Natural killer cell (primary cell): Measurements from ENCODE around the gene GALNT9. TPM values are rescaled to one million over a fixed set of nuclear protein-coding genes. Genes with fewer than 3 reads are reported as not detected.

Experiments
- ATAC-seq, 3 donors: fragments of 150-1000 bp in 2 of 3; fragments of 200-7000 bp in 1 of 3; cut with Tn5 transposase; 1 replicate in 1 of 3; 2 replicates in 2 of 3; pipeline ENCODE4 v1.10.0; 2021; ENCODE audit warnings: mild to moderate bottlenecking in 2 of 3, moderate library complexity in 2 of 3
- DNase-seq, 2 donors: peaks; one replicate each; pipeline versions ENCODE4 v3.0.0 to v3.0.0-alpha.2; 2013 to 2021; ENCODE audit warnings: mixed read lengths in 1 of 2
- H3K27ac ChIP-seq: one replicate; pipeline ENCODE4 v1.5.1; 2013; ENCODE audit warnings: mild to moderate bottlenecking, low read length
- H3K27me3 ChIP-seq: one replicate; pipeline ENCODE4 v1.6.1; 2013; ENCODE audit warnings: low read length; ENCODE audit not compliant: control insufficient read depth, insufficient read depth
- H3K36me3 ChIP-seq: one replicate; pipeline ENCODE4 v1.6.1; 2013; ENCODE audit warnings: low read length; ENCODE audit not compliant: control insufficient read depth, insufficient read depth
- H3K4me1 ChIP-seq: one replicate; pipeline ENCODE4 v1.6.1; 2013; ENCODE audit warnings: low read length; ENCODE audit not compliant: control insufficient read depth, insufficient read depth
- H3K4me3 ChIP-seq: one replicate; pipeline ENCODE4 v1.5.1; 2013; ENCODE audit warnings: low read length
- H3K9me3 ChIP-seq: one replicate; pipeline ENCODE4 v1.6.1; 2013; ENCODE audit warnings: low read length; ENCODE audit not compliant: control insufficient read depth, insufficient read depth
- H3K27ac Mint-ChIP-seq, 2 donors: one replicate each; pipeline ENCODE4 v1.8.0; 2022; ENCODE audit warnings: mild to moderate bottlenecking in 2 of 2, mixed read lengths in 2 of 2, moderate library complexity in 1 of 2
- H3K27me3 Mint-ChIP-seq, 2 donors: one replicate each; pipeline ENCODE4 v1.8.0; 2022; ENCODE audit warnings: low read depth in 2 of 2, mixed read lengths in 2 of 2
- H3K36me3 Mint-ChIP-seq: one replicate; pipeline ENCODE4 v1.8.0; 2022; ENCODE audit warnings: mixed read lengths
- H3K4me1 Mint-ChIP-seq, 2 donors: one replicate each; pipeline ENCODE4 v1.8.0; 2022; ENCODE audit warnings: mixed read lengths in 2 of 2
- H3K4me3 Mint-ChIP-seq: one replicate; pipeline ENCODE4 v1.8.0; 2022; ENCODE audit warnings: mild to moderate bottlenecking, moderate library complexity, mixed read lengths
- H3K9me3 Mint-ChIP-seq, 2 donors: one replicate each; pipeline ENCODE4 v1.8.0; 2022; ENCODE audit warnings: mixed read lengths in 2 of 2
- CTCF ChIP-seq: fragments of 200-600 bp; IDR thresholded peaks from one replicate; pipeline ENCODE4 v1.8.0; 2022; ENCODE audit warnings: antibody characterized with exemption
- WGBS: methylation state at CpG from one replicate; pipeline ENCODE4 v1.1.7; 2013; ENCODE audit warnings: missing lambda C conversion rate; ENCODE audit not compliant: insufficient coverage; 5-methylcytosine and 5-hydroxymethylcytosine counted together
- intact Hi-C: fragments of 100-400 bp; cut with micrococcal nuclease; formaldehyde crosslinking; loops from one replicate; pipeline ENCODE4 v1.14.2; 2022
- total RNA-seq, 4 donors: library from RNA; stranded (reverse); fragments of 120-200 nt in 1 of 4; gene quantifications; one replicate each; pipeline versions ENCODE4 v1.2.3 to v1.2.4, GENCODE V29; 2013 to 2022

Gene GALNT9
- total RNA-seq, 3 donors from 2014 or later (not counting 1 experiment from before 2014, with no cell fraction given) = not detected

- no peak overlapping the region for H3K4me3 ChIP-seq
- DNase-seq (peak in 1 of 2 donors; percentile 14), ATAC-seq (no peak)
- no peaks in the 10 kb centered on the region for H3K27me3 ChIP-seq
- H3K4me1 ChIP-seq = peaks cover 10% of the 10 kb centered on the region
- no peak overlapping the region for H3K27ac Mint-ChIP-seq
- H3K4me3 Mint-ChIP-seq = no peak overlapping the region
- H3K36me3 ChIP-seq = peaks cover 24% of the 10 kb centered on the region
- no peak overlapping the region for H3K27ac ChIP-seq
- peaks cover 0 to 5% of the 10 kb centered on the region in 2 donors for H3K4me1 Mint-ChIP-seq
- no peaks in the 10 kb centered on the region for H3K9me3 ChIP-seq
- intact Hi-C loops = loop anchor here (5.0 to 10.0 kb wide), 2 partner anchors 35 to 372 kb away; no protein-coding TSS in a partner anchor
- WGBS = 89% methylated on average over 9 of the region's 9 CpGs
- no peaks in the 10 kb centered on the region for H3K9me3 Mint-ChIP-seq
- no peak for TF ChIP-seq CTCF
- H3K27me3 Mint-ChIP-seq = no peaks in the 10 kb centered on the region
- no peaks in the 10 kb centered on the region for H3K36me3 Mint-ChIP-seq
These were observed 177.0 kb downstream of the GALNT9 start for GRCh38 chr12:132152411-132152821.

GRCh38 chr12:132151766-132152410, 177.5 kb downstream of the GALNT9 start:
- Histone ChIP-seq H3K27ac (no peak overlapping the region), H3K4me3 (no peak overlapping the region), H3K36me3 (peaks cover 20% of the 10 kb centered on the region), H3K9me3 (no peaks in the 10 kb centered on the region), H3K27me3 (no peaks in the 10 kb centered on the region), H3K4me1 (peaks cover 10% of the 10 kb centered on the region)
- TF ChIP-seq CTCF = no peak
- H3K4me3 Mint-ChIP-seq = no peak overlapping the region
- no peaks in the 10 kb centered on the region for H3K27me3 Mint-ChIP-seq
- no peak for ATAC-seq
- intact Hi-C loops = loop anchor here (5.0 to 10.0 kb wide), 2 partner anchors 35 to 373 kb away; no protein-coding TSS in a partner anchor
- H3K27ac Mint-ChIP-seq = no peak overlapping the region
- 91% methylated on average over 32 of the region's 32 CpGs for WGBS
- H3K36me3 Mint-ChIP-seq = no peaks in the 10 kb centered on the region
- H3K4me1 Mint-ChIP-seq = peaks cover 0 to 5% of the 10 kb centered on the region in 2 donors
- no peaks in the 10 kb centered on the region for H3K9me3 Mint-ChIP-seq
- peak in 1 of 2 donors; percentile 9 for DNase-seq

- peaks cover 20% of the 10 kb centered on the region for H3K36me3 ChIP-seq
- DNase-seq (no peak), ATAC-seq (no peak)
- no peak overlapping the region for H3K4me3 ChIP-seq
- no peaks in the 10 kb centered on the region for H3K9me3 Mint-ChIP-seq
- WGBS = 96% methylated on average over 36 of the region's 36 CpGs
- H3K4me1 Mint-ChIP-seq = peaks cover 0 to 5% of the 10 kb centered on the region in 2 donors
- H3K36me3 Mint-ChIP-seq = no peaks in the 10 kb centered on the region
- no peaks in the 10 kb centered on the region for H3K27me3 ChIP-seq
- intact Hi-C loops = loop anchor here (5.0 to 10.0 kb wide), 2 partner anchors 36 to 374 kb away; no protein-coding TSS in a partner anchor
- H3K4me3 Mint-ChIP-seq = no peak overlapping the region
- H3K27ac Mint-ChIP-seq = no peak overlapping the region
- H3K27me3 Mint-ChIP-seq = no peaks in the 10 kb centered on the region
- TF ChIP-seq CTCF = no peak
- H3K9me3 ChIP-seq = no peaks in the 10 kb centered on the region
- peaks cover 10% of the 10 kb centered on the region for H3K4me1 ChIP-seq
- H3K27ac ChIP-seq = no peak overlapping the region
These were observed 178.1 kb downstream of the GALNT9 start for GRCh38 chr12:132151145-132151765.
